Activated gamma-delta T cell treated with anti-CD3 and anti-CD28 coated beads, Interleukin-2, amount 50 U/mL, for 16 hours (primary cell): ENCODE data around the gene GRAMD1B.

Experiments used
- DNase-seq: peaks from one replicate; pipeline ENCODE4 v3.0.0-alpha.2; 2020; ENCODE audit warnings: low read depth

The GRAMD1B gene

DNA sequence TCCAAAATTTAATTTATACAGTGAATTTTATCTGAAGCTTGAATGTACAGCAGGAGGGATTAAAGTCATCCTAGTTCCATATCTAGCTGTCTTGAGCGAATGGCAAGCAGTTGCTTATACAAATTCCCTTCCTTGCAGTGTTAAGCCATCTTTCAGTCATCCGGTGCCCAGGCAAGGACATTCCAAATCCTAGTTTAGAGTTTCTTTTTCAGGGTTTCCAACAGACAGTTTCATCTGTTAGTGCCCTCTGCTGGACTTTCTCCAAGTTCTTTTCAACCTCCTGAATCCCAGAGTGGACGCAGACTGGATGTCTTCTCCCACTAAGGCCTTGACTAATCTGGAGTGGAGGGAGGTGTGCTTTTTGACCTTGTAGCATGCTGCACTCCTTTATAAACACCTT, 45.4 kb downstream of the GRAMD1B start:
- DNase-seq, result no peak

DNA sequence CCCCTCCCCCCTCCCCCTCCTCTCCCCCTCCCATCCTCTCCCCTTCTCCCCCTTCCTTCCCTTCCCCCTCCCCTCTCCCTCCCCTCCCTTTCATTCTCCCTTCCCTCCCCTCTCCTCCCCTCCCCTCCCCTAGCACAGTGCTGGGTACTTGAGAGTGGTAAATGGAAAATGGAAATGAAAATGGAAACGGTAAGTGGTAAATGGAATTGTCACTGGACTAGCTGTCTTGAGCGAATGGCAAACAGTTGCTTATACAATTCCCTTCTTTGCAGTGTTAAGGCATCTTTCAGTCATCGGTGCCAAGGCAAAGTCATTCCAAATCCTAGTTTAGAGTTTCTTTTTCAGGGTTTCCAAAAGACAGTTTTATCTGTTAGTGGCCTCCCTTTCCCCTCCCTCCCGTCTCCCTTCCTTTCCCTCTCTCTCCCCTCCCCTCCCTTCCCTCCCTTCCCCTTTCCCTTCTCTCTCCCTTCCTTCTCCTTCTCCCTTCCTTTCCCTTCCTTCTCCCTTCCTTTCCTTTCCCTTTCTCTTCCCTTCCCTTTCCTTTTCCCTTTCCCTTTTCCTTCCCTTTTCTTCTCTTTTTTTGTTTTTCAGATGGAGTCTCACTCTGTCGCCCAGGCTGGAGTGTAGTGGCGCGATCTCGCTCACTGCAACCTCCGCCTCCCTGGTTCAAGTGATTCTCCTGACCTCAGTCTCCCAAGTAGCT, 47.3 kb downstream of the GRAMD1B start:
- DNase-seq, result no peak

DNA sequence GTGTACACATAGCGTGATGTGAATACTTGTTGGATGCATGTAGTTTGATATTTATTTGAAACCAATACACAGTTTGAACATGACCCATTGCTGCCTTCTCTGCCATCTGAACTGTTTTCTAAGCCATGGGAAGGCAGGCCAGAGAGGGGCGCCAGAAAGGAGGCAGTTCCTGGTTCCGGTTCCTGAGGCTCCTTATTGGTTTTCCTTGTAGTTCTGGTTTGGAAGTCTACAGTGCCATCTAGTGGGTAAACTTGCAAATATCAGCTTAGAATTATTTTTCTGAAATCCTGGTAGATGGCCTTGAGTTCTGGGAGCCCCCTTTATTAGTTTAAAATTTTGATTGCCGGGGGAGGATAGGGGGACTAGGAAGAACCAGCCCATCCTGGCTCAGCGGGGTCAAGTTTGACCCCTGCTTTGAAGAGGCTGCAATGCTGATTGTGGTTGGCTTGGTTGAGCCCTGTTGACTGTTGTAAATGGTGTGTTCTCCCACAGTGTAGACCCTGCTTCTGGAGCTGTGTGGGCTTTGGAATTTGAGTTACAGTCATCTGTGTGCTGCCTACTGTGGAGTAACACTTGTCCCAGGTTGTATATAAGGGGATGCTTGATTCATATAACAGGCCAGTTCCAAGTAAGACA, 48.4 kb downstream of the GRAMD1B start:
- no peak for DNase-seq

DNA sequence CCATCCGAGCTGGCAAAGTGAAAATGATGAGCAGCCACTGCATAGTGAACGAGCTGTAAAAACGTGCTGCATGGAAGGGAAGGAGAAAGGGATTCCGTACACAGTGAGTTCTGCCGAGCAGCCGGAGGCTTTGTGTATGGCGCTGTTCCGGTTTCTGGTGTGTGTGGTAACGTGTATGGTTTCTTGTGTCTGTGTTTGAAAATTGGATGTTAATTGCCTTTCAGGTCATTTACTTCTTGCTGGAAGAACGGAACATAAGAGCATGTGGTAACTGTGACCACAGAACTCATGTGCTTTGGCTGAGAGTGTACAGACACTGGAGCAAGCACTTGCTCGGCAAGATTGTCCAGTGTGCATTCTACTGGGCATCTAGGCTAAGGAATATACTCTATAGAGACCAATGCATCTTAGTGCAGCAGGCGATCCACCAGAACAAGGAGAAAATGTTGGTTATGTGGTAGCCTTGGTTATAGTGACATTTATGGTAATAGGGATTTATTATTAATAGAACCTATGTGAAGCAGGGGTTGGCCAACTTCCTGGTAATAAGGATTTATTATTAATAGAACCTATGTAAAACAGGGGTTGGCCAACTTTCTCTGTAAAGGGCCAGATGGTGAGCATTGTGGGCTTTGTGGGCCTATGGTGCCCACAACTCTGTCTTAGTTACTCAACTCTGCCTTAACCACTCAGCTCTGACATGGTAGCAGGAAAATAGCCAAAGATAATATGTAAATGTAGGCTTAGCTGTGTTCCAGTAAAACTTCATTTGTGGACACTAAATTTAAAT, 49.2 kb downstream of the GRAMD1B start:
- no peak for DNase-seq

DNA sequence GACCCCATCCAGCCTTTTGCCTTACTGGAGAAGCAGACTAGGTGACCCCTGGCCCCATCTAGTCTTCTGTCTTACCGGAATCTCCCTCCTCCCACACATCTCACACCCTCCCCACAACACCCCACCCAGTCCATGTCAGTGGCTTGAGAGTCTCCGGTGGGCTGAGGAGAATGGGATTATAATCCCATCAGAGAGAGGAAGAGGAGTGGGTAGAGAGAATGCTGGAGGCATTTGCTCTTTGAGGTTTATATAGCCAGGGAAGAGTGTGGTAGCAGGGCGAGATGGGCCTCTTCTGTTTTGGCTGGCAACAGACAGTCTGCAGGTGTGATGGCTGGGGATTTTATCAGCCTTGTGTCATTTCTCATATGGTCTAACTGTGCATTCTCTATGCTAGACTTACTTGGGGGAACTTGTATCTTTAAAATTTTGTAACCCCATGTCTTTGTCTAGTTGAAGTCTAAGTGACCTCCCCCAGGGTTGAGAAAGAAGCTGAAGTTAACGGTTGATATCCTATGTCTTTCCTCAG, 50.3 kb downstream of the GRAMD1B start:
- no peak for DNase-seq

DNA sequence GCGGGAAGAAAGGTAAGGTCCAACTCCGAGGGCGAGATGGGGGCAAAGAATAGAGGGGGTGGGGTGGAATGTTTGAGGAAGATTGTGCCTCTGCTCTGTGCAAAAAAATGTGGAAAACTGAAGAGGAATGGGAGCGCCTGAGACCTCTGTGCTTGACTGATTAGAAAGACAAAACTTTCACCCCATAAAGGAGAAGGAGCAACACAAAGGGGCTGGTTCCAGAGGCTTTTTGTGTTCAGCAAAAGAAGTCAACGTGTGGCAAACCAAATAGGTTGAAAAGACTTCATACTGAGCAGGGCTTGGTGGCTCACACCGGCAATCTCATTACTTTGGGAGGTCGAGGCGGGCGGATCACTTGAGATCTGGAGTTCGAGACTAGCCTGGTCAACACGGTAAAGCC, 50.8 kb downstream of the GRAMD1B start:
- no peak for DNase-seq

DNA sequence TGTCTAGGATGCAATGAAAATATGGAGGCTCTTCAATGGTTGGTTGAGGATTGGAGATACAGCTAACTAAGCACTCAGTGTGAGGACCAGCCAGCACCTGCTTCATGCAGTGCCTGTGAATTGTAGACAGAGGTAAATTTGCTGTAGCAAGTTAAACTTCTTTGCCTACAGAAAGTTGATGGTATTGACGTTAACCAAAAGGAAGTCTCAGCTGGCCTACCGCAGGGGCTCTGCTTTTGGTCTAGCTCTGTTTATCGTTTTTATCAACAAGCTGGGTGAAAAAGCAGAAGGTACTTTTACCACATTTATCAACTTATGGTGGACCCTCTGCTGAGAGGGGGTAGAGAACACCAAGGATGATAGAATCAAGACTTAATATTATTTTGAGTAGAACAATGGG, 51.6 kb downstream of the GRAMD1B start:
- DNase-seq, result no peak

DNA sequence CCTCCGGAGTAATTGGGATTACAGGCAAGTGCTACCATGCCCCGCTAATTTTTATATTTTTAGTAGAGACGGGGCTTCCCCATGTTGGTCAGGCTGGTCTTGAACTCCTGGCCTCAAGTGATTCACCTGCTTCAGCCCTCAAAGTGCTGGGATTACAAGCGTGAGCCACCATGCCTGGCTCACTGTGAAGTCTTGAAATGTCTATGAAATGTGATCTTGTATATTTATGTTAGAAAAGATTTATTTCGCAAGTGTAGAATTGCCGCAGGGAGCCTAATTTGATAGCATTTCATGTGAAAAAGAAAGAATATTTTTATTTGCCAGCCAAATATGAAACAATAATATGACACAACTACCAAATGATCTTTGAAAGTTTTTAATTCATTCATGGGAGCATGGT, 52.1 kb downstream of the GRAMD1B start:
- DNase-seq, result no peak

DNA sequence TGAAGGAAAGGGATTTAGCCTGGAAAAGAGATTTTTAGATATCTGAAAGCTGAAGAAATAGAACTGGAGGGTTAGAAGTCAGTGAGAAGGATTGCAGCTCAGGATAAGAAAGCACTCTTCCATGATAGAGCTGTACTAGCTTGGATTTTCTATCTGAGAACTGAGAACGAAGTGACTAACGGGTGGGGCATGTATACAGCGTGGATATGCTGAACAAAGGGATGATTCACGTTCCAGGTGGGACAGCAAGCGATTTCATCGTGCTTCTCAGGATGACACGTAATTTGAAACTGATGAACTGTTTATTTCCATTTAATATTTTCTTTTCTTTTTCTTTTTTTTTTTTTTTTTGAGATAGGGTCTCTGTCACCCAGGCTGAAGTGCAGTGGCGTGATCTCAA, 53.0 kb downstream of the GRAMD1B start:
- DNase-seq, result no peak

DNA sequence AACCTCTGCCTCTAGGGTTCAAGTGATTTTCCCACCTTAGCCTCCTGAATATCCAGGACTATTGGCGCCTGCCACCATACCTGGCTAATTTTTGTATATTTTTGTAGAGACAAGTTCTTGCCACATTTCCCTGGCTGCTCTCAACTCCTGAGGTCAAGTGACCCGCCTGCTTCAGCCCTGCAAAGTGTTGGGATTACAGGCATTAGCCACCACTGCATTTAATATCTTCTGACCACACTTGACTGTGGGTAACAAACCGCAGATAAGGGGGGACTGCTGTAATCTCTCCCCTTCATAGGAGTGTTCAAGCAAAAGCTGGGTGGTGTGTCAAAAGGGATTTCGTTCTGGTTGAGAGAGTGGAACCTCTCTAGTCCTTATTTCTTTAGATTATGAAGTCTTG, 53.4 kb downstream of the GRAMD1B start:
- DNase-seq, result no peak

DNA sequence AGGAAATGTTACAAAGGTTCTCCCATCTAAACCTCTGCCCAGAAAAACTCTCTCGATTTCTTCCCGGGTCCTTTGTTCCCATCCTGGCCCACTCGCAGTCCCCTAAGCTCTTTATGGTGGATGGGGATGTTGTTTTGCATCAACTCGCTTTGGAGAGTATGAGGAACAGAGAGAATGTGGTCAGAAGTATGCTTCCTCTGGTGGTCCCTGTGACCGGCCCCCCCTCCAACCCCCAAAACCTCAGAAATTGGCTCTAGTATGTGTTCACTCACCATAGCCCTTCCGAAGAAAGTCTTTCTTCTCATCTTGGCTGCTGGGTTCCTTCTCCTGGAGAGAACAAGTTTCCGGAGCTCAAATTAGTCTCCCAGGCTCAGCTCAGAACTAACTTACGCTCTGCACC, 54.4 kb downstream of the GRAMD1B start:
- no peak for DNase-seq

DNA sequence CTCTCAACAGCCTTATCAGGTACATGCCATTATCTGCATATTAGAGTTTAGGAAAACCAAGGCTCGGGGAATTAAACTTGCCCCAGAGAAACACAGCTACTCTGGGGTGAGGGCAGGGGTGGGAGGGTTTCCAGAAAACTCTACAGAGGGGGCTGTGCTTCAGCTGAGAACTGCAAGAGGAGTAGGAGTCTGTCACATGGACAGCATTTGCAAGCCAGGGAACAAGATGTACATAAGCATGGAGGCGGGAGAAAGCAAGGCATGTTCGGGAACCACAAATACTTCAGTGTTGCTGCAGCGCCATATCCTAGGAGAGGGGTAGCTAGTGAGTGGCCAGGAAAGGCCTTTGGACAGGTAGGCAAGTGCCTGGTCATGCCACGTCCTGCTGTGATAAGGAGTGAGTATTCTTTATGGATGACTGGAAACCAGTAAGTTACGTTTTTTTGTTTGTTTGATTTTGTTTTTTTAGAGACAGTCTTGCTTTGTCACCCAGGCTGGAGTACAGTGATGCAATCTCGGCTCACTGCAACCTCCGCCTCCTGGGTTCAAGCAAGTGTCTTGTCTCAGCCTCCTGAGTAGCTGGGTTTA, 57.2 kb downstream of the GRAMD1B start:
- no peak for DNase-seq

DNA sequence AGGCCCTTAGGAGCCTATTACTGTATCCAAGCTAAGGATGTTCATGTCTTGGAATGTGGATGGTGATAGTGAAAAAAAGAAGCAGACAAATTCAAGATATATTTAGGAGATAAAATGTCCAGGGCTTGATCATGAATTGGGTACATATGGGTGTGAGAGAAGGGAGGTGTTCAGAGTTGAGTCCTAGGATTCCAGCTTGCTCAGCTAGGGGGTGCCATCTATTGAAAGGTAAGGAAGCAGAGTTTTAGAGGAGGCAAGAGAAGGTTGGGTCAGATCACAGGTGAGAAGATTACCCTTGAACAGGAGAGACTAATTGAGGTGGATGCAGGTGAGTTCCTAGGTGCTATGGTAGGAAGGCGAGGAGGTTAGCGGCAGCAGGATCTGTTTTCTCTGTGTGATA, 60.5 kb downstream of the GRAMD1B start:
- no peak for DNase-seq

DNA sequence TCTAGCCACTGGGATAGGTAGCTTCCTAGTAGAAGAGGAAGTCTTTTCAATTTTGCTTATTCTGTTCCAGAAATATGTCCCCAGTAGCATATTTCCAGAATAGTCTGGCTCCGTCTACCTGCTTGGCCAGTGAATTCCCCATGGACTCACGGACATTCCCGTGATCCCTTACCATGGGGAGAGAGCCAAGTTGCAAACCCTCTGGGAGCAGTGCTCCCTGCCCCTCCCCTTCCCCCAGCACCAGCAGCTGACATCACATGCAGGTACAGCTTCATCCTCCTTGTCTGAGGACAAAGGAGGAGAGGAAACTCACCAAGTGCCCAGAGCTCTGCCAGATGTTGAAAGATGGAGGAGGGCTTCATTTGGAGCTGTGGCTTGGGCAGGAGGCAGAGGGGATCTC, 61.2 kb downstream of the GRAMD1B start:
- DNase-seq, result no peak

DNA sequence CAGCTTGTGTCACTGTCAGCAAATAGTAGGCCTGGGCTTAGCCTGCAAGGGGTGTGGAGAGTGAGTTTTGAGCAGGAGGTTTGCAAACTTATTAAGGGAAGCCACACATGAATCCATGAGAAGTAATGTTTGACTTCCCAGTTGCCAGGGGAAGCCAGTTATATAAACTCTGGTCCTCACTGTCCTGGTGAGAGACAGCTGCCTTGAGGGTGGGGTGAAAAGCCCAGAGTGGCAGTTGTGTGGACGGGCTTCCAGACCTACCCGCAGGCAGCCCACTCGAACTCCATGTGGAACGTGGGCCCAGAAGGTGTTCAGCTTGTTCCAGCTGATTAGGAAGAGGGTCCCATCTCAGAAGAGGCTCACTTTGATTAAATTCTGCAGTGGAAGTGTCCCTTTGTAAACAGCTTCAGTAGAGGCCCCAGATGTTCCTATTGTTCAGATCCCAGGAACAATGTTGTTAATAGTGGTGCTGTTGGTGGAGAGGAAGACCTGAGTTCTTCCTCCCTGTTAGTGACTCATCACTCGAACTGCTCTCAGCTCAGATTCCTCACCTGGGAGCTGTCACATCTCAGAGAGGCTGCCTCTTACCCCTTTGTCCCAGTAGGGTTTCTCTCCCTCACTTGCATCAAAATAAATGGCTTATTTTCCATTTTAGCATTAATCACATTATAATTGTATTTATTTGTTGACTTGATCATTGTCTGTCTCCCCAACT, 63.4 kb downstream of the GRAMD1B start:
- DNase-seq, result no peak

DNA sequence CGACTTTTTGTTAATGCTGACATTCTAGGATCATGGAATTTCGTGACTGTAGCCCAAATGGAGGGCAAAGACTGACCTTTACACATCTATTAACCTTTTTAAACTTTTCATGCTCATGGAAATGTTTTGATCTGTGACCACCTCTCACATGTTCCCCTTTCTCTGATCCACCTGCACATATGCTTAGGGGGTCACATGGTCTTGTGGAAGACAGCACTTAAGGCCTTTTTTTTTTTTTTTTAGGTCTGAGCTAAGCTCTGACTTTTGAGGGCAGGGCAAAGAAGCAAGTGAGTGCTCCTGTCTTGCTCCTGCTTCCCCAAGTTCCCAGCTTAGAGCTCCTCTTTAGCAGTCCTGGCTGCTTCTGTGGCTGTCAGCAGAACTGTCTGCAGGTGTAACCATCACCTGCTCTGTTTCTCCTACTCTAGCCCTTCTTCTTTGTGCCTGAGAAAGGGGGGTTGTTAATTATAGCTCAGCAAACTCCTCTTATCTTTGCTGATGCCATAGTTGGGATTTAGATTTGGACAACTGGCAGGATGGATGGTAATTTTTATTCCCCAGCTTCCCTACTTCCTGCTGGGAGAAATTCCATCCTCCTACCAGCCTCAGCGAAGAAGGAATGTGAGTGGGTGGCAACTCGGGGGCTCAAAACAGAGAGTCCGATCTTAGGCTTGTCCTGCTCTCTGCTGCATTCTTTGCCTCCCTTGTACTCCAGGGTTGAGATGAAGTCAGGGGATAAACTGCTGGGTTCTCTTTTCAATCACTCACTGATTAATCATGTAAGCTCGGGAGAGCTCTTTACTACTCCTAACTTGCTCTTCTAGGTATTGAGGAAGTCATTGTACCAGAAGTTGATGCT, 64.4 kb downstream of the GRAMD1B start:
- DNase-seq, result no peak

DNA sequence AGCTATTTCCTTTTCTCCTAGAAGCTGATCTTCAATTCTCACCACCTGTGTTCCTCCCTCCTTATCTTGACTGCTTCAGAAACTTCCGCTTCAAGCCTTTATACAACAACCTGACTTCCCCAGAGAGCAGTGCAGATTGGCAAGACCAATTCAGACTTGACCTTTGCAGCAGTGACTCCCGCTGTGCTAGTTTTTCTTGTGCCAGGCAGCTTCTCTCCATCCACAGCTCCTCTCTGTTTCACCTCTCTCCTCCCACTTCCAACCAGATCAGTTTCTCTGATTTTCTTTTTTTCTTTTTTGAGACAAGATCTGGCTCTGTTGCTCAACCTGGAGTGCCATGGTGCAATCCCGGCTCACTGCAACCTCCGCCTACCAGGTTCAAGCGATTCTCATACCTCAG, 74.3 kb downstream of the GRAMD1B start:
- no peak for DNase-seq

DNA sequence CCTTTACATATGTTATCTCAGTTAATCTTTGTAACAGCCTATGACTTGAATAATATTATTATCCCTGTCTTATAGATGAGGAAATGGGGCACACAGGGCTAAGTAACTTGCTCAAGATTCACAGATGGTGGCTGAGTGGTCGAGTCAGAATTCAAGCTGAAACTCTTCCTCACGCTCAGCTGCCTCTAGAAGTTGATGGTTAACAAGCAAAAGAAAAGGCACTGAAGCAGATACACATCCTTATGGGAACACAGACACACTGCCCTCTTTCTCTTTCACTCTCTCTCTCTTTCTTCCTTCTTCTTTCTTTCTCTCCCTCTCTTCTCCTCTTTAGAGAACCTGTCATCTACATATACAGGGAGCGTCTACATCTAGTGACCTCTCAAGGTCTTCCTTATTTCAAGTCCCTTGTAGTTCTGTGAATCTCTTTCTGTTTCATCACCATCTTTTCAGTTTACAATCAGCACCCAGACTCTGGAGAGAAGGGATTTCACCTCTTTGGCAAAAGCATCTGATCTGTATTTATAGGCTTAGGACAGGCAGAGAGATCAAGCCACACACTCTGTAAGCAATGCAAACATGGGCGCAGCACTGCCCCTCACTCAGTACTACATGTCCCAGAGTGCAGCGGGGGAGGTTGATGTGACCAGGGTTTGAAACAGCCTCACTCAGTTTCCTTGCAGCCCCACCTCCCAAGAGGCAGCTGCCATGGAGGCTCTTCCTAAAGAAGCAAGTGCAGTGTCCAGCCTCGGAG, 75.7 kb downstream of the GRAMD1B start:
- DNase-seq, result no peak

DNA sequence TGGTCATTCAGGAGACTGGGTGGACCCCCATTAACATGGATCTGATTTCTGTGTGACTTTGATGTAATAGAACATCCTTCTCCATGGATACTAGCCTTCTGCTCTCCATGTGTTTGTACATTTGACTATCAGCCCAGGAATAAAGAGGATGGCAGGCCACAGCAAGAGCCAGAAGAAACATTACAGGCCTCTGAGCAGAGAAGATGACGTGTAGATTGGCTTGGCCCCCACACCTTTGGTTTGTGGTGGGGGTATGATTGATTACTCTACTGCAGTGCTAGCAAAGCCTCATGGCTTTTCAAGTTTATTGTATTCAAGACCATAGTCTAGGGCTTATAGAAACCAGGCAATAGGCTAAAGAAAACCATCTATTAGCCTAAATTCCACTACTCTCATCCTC, 77.0 kb downstream of the GRAMD1B start:
- DNase-seq, result no peak
